B cell (primary cell): ENCODE data around the gene SNX24.

Source experiments
- CTCF ChIP-seq: fragments of 200-600 bp; IDR thresholded peaks from one replicate; pipeline ENCODE4 v1.8.0; 2022; ENCODE audit warnings: antibody characterized with exemption, mild to moderate bottlenecking
- EZH2 ChIP-seq: IDR thresholded peaks from 2 replicates; pipeline ENCODE4 v1.6.1; 2012; ENCODE audit warnings: borderline replicate concordance, low read depth, mild to moderate bottlenecking, moderate library complexity, low read length; ENCODE audit not compliant: insufficient read depth, poor library complexity, severe bottlenecking

GRCh38 chr5:122985006-122985700, 139.7 kb downstream of the SNX24 start:
- TF ChIP-seq CTCF (no peak), EZH2 (no peak)
